ENCODE data around the gene TMEM267.
A peak's percentile ranks its signal among the peaks of the same experiment; 100 is the strongest.

Gene TMEM267

GRCh38 chr5:43520615-43521014, 37.0 kb upstream of the TMEM267 start:
- ATAC-seq (ENCODE audit: insufficient read depth, low read depth): no peak

GRCh38 chr5:43515678-43516048, 32.0 kb upstream of the TMEM267 start:
- Histone ChIP-seq H3K36me3 (ENCODE audit: insufficient read depth, low read length) (peaks cover 6% of the 10 kb centered on the region; the same call in 1 of the 2 replicates), H2AFZ (ENCODE audit: low read depth, low read length) (peak overlapping the region; percentile 78), H3K4me2 (ENCODE audit: insufficient read depth, low read length) (peak overlapping the region; percentile 86), H3K79me2 (ENCODE audit: insufficient read depth, low read length) (peaks cover 37% of the 10 kb centered on the region), H3K27ac (ENCODE audit: low read length) (peak overlapping the region; percentile 91), H3K4me3 (ENCODE audit: low read depth in 1 of 2, low read length in 2 of 2) (peak overlapping the region; percentile 46 to 72), H3K9me3 (ENCODE audit: insufficient read depth, low read length, severe bottlenecking) (no peaks in the 10 kb centered on the region), H3K9ac (ENCODE audit: low read depth, low read length) (peak overlapping the region; percentile 67), H4K20me1 (ENCODE audit: insufficient read depth, low read length) (no peaks in the 10 kb centered on the region), H3K4me1 (ENCODE audit: insufficient read depth, low read length) (peaks cover 31% of the 10 kb centered on the region), H3K27me3 (ENCODE audit: insufficient read depth, low read length, poor library complexity) (no peaks in the 10 kb centered on the region)
- ATAC-seq (ENCODE audit: insufficient read depth, low read depth): no peak
- DNase-seq: no peak
- TF ChIP-seq CTCF (IDR thresholded peaks at IDR 0.05; ENCODE audit: borderline replicate concordance, extremely low read depth, low read length, poor library complexity, severe bottlenecking) (no peak), EZH2 (IDR thresholded peaks at IDR 0.05; ENCODE audit: borderline replicate concordance, low read depth, low read length, severe bottlenecking) (no peak)

More at GRCh38 chr5:43520615-43521014, 37.0 kb upstream of the TMEM267 start:
- peaks cover under 1% of the 10 kb centered on the region; the same call in 1 of the 2 replicates for H3K79me2 ChIP-seq (ENCODE audit: insufficient read depth, low read length)
- H3K9ac ChIP-seq (ENCODE audit: low read depth, low read length): no peak overlapping the region
- no peaks in the 10 kb centered on the region for H3K9me3 ChIP-seq (ENCODE audit: insufficient read depth, low read length, severe bottlenecking)
- no peak overlapping the region for H3K4me2 ChIP-seq (ENCODE audit: insufficient read depth, low read length)
- no peaks in the 10 kb centered on the region for H3K27me3 ChIP-seq (ENCODE audit: insufficient read depth, low read length, poor library complexity)
- H2AFZ ChIP-seq (ENCODE audit: low read depth, low read length): no peak overlapping the region
- no peaks in the 10 kb centered on the region for H4K20me1 ChIP-seq (ENCODE audit: insufficient read depth, low read length)
- H3K4me3 ChIP-seq (ENCODE audit: low read depth in 1 of 2, low read length in 2 of 2): no peak overlapping the region
- no peak for TF ChIP-seq EZH2 (IDR thresholded peaks at IDR 0.05; ENCODE audit: borderline replicate concordance, low read depth, low read length, severe bottlenecking)
- no peak for TF ChIP-seq CTCF (IDR thresholded peaks at IDR 0.05; ENCODE audit: borderline replicate concordance, extremely low read depth, low read length, poor library complexity, severe bottlenecking)
- H3K4me1 ChIP-seq (ENCODE audit: insufficient read depth, low read length): peaks cover 6% of the 10 kb centered on the region
- H3K27ac ChIP-seq (ENCODE audit: low read length): no peak overlapping the region
- DNase-seq: no peak
- H3K36me3 ChIP-seq (ENCODE audit: insufficient read depth, low read length): peaks cover 25% of the 10 kb centered on the region

- DNase-seq (peak; percentile 97), ATAC-seq (ENCODE audit: insufficient read depth, low read depth) (peak; percentile 90)
- peak within 1 kb of the TSS; percentile 46 to 72 for H3K4me3 ChIP-seq (ENCODE audit: low read depth in 1 of 2, low read length in 2 of 2)
- TF ChIP-seq CTCF (IDR thresholded peaks at IDR 0.05; ENCODE audit: borderline replicate concordance, extremely low read depth, low read length, poor library complexity, severe bottlenecking) (peak; percentile 5), EZH2 (IDR thresholded peaks at IDR 0.05; ENCODE audit: borderline replicate concordance, low read depth, low read length, severe bottlenecking) (no peak)
- H3K27me3 ChIP-seq (ENCODE audit: insufficient read depth, low read length, poor library complexity): no peaks in the 10 kb centered on the region
- H3K79me2 ChIP-seq (ENCODE audit: insufficient read depth, low read length): peaks cover 40% of the 10 kb centered on the region
- H4K20me1 ChIP-seq (ENCODE audit: insufficient read depth, low read length): no peaks in the 10 kb centered on the region
- H2AFZ ChIP-seq (ENCODE audit: low read depth, low read length): peak within 1 kb of the TSS; percentile 78
- peak within 1 kb of the TSS; percentile 91 for H3K27ac ChIP-seq (ENCODE audit: low read length)
- peaks cover 31% of the 10 kb centered on the region for H3K4me1 ChIP-seq (ENCODE audit: insufficient read depth, low read length)
- H3K9me3 ChIP-seq (ENCODE audit: insufficient read depth, low read length, severe bottlenecking): no peaks in the 10 kb centered on the region
- H3K4me2 ChIP-seq (ENCODE audit: insufficient read depth, low read length): peak within 1 kb of the TSS; percentile 86
- H3K36me3 ChIP-seq (ENCODE audit: insufficient read depth, low read length): peaks cover 6% of the 10 kb centered on the region; the same call in 1 of the 2 replicates
- H3K9ac ChIP-seq (ENCODE audit: low read depth, low read length): peak within 1 kb of the TSS; percentile 67
Measured at GRCh38 chr5:43514816-43515677, 31.4 kb upstream of the TMEM267 start, which contains the start of gene C5orf34. C5orf34 (minus strand) TSS chr5:43515148; CDS start chr5:43509339, 5,809 bp downstream.

All from DND-41 (cell line).